H1 (cell line): ENCODE measurements around the gene AMN1. TPM values are rescaled to one million over a fixed set of nuclear protein-coding genes. Genes with fewer than 3 reads are reported as not detected.

Source experiments
- CTCF ChIA-PET: fragments of 300-600 bp; sonication (Branson Sonifier 250); formaldehyde crosslinking; loops from one replicate; lab custom pipeline; 2021; ENCODE audit not compliant: partially characterized antibody; lab: Charles Lee
- POLR2A ChIA-PET: fragments of 300-600 bp; sonication (Branson Sonifier 250); formaldehyde crosslinking; loops from one replicate; lab custom pipeline; 2021; ENCODE audit warnings: inconsistent platforms; ENCODE audit not compliant: partially characterized antibody; lab: Charles Lee
- DNase-seq, 2 experiments: peaks; one replicate each; pipeline versions ENCODE4 v3.0.0 to v3.0.0-alpha.2; 2010 to 2022; ENCODE audit warnings: low spot score in 2 of 2, low read depth in 1 of 2, mixed read lengths in 1 of 2
- FAIRE-seq: peaks from 2 replicates; lab custom pipeline; 2011; peaks lifted over from hg19 to GRCh38; lab: Jason Lieb, UNC
- H2AFZ ChIP-seq: 2 replicates; pipeline ENCODE4 v1.8.1; 2012; ENCODE audit warnings: low read length, inconsistent platforms
- H2AK5ac ChIP-seq: 2 replicates; pipeline ENCODE4 v1.6.1; 2013; ENCODE audit warnings: low read depth, low read length
- H2BK120ac ChIP-seq: replicated peaks from 2 replicates; pipeline ENCODE3; 2013; ENCODE audit warnings: low read depth, low read length, inconsistent platforms
- H2BK12ac ChIP-seq: 2 replicates; pipeline ENCODE4 v1.6.1; 2013; ENCODE audit warnings: low read depth, low read length
- H2BK15ac ChIP-seq: 2 replicates; pipeline ENCODE4 v1.6.1; 2013; ENCODE audit warnings: low read length
- H2BK20ac ChIP-seq: 2 replicates; pipeline ENCODE4 v1.6.1; 2013; ENCODE audit warnings: low read length
- H2BK5ac ChIP-seq: 2 replicates; pipeline ENCODE4 v1.6.1; 2013; ENCODE audit warnings: low read depth, low read length
- H3K14ac ChIP-seq: 2 replicates; pipeline ENCODE4 v1.6.1; 2013; ENCODE audit warnings: inconsistent platforms; ENCODE audit not compliant: insufficient read length
- H3K18ac ChIP-seq: 2 replicates; pipeline ENCODE4 v1.6.1; 2013; ENCODE audit warnings: low read length; ENCODE audit errors: extremely low read depth
- H3K23ac ChIP-seq: 2 replicates; pipeline ENCODE4 v1.6.1; 2013; ENCODE audit warnings: inconsistent platforms; ENCODE audit not compliant: insufficient read length
- H3K23me2 ChIP-seq: 2 replicates; pipeline ENCODE4 v1.6.1; 2013; ENCODE audit warnings: low read depth, low read length
- H3K27ac ChIP-seq: 2 replicates; pipeline ENCODE4 v1.6.1; 2011; ENCODE audit warnings: low read depth, low read length, inconsistent platforms
- H3K27me3 ChIP-seq, 4 experiments: replicated peaks in 1 of 4; 1 replicate in 1 of 4; 2 replicates in 3 of 4; pipeline versions ENCODE4 v1.6.1 to v1.8.1; 2011 to 2013; ENCODE audit warnings: low read length in 3 of 4, mild to moderate bottlenecking in 3 of 4, inconsistent platforms in 2 of 4, mixed read lengths in 2 of 4, moderate library complexity in 1 of 4; ENCODE audit not compliant: control insufficient read depth in 3 of 4, insufficient read depth in 3 of 4; ENCODE audit errors: extremely low read depth in 1 of 4
- H3K36me3 ChIP-seq, 4 experiments: 2 replicates each; pipeline versions ENCODE4 v1.6.1 to v1.8.1; 2011 to 2013; ENCODE audit warnings: mild to moderate bottlenecking in 4 of 4, low read length in 3 of 4, moderate library complexity in 2 of 4, control low read depth in 1 of 4, inconsistent platforms in 1 of 4; ENCODE audit not compliant: insufficient read depth in 4 of 4, control insufficient read depth in 2 of 4
- H3K4ac ChIP-seq: replicated peaks from 2 replicates; pipeline ENCODE3; 2013; ENCODE audit warnings: low read length, low read depth, mixed read lengths, inconsistent platforms; ENCODE audit not compliant: insufficient read length
- H3K4me1 ChIP-seq, 4 experiments: replicated peaks in 1 of 4; 1 replicate in 1 of 4; 2 replicates in 3 of 4; pipeline versions ENCODE4 v1.6.1 to v1.8.1; 2011 to 2013; ENCODE audit warnings: low read length in 3 of 4, inconsistent platforms in 2 of 4, mixed read lengths in 1 of 4; ENCODE audit not compliant: insufficient read depth in 4 of 4, control insufficient read depth in 3 of 4
- H3K4me2 ChIP-seq, 2 experiments: 2 replicates each; pipeline versions ENCODE4 v1.6.1 to v1.8.1; 2011 to 2013; ENCODE audit warnings: low read depth in 2 of 2, low read length in 2 of 2, control low read depth in 1 of 2, inconsistent platforms in 1 of 2, mild to moderate bottlenecking in 1 of 2; ENCODE audit not compliant: insufficient read depth in 1 of 2
- H3K4me3 ChIP-seq, 4 experiments: fragments of 200-600, 300-600 bp in 1 of 4; sonication (generic), shearing (Covaris generic), sonication (Bioruptor Twin) in 1 of 4; 2 replicates each; pipeline versions ENCODE4 v1.5.1 to v1.8.1; 2011 to 2016; ENCODE audit warnings: low read length in 4 of 4, low read depth in 3 of 4, control low read depth in 2 of 4, inconsistent platforms in 2 of 4, mild to moderate bottlenecking in 2 of 4, mixed read lengths in 1 of 4, moderate library complexity in 1 of 4; ENCODE audit not compliant: insufficient read depth in 2 of 4; ENCODE audit errors: extremely low read depth in 1 of 4
- H3K56ac ChIP-seq: replicated peaks from 2 replicates; pipeline ENCODE3; 2013; ENCODE audit warnings: low read depth, mild to moderate bottlenecking, mixed read lengths, low read length, inconsistent platforms; ENCODE audit not compliant: insufficient read length
- H3K79me1 ChIP-seq: 2 replicates; pipeline ENCODE4 v1.6.1; 2013; ENCODE audit warnings: low read depth, low read length, control low read depth
- H3K79me2 ChIP-seq, 2 experiments: 2 replicates each; pipeline versions ENCODE4 v1.6.1 to v1.8.1; 2012 to 2013; ENCODE audit warnings: low read length in 2 of 2, mild to moderate bottlenecking in 2 of 2, inconsistent platforms in 1 of 2; ENCODE audit not compliant: insufficient read depth in 2 of 2, control insufficient read depth in 1 of 2
- H3K9ac ChIP-seq, 4 experiments: replicated peaks in 1 of 4; 1 replicate in 1 of 4; 2 replicates in 3 of 4; pipeline versions ENCODE4 v1.6.1 to v1.8.1; 2011 to 2013; ENCODE audit warnings: low read depth in 3 of 4, low read length in 3 of 4, control low read depth in 2 of 4, mild to moderate bottlenecking in 2 of 4, moderate library complexity in 2 of 4, inconsistent platforms in 1 of 4; ENCODE audit errors: extremely low read depth in 1 of 4
- H3K9me3 ChIP-seq, 2 experiments: 2 replicates each; pipeline versions ENCODE4 v1.6.1 to v1.8.1; 2012 to 2013; ENCODE audit warnings: mild to moderate bottlenecking in 2 of 2, moderate library complexity in 2 of 2, control low read depth in 1 of 2, inconsistent platforms in 1 of 2, low read depth in 1 of 2, low read length in 1 of 2, mixed read lengths in 1 of 2; ENCODE audit not compliant: insufficient read depth in 2 of 2
- H4K20me1 ChIP-seq, 2 experiments: replicated peaks in 1 of 2; 2 replicates each; pipeline versions ENCODE3 to v1.8.1; 2011 to 2013; ENCODE audit warnings: inconsistent platforms in 2 of 2, low read length in 2 of 2, mild to moderate bottlenecking in 1 of 2; ENCODE audit not compliant: insufficient read depth in 2 of 2, control insufficient read depth in 1 of 2
- H4K5ac ChIP-seq: 2 replicates; pipeline ENCODE4 v1.6.1; 2013; ENCODE audit warnings: low read length, low read depth, mixed read lengths, inconsistent platforms; ENCODE audit not compliant: insufficient read length
- H4K8ac ChIP-seq: 2 replicates; pipeline ENCODE4 v1.8.0; 2013; ENCODE audit warnings: mild to moderate bottlenecking, moderate library complexity, low read length, inconsistent platforms; ENCODE audit not compliant: insufficient read depth; ENCODE audit errors: extremely low read depth
- H4K91ac ChIP-seq: replicated peaks from 2 replicates; pipeline ENCODE3; 2013; ENCODE audit warnings: low read length, mixed read lengths, inconsistent platforms; ENCODE audit not compliant: insufficient read length
- CEBPB ChIP-seq: IDR thresholded peaks from 2 replicates; pipeline ENCODE4 v1.6.1; 2012; ENCODE audit warnings: low read depth, low read length
- CHD1 ChIP-seq: IDR thresholded peaks from 2 replicates; pipeline ENCODE4 v1.6.1; 2012; ENCODE audit warnings: low read depth, low read length, improper control_type of control experiment
- CREB1 ChIP-seq: IDR thresholded peaks from 2 replicates; pipeline ENCODE4 v1.6.1; 2012; ENCODE audit warnings: inconsistent platforms
- CTCF ChIP-seq, 3 experiments: IDR thresholded peaks; 1 replicate in 2 of 3; 2 replicates in 1 of 3; pipeline versions ENCODE4 v1.5.1 to v1.6.1; 2011; ENCODE audit warnings: low read length in 3 of 3, mild to moderate bottlenecking in 3 of 3, inconsistent platforms in 2 of 3, low read depth in 1 of 3, moderate library complexity in 1 of 3; ENCODE audit not compliant: insufficient read depth in 1 of 3; ENCODE audit errors: control extremely low read depth in 1 of 3
- JUND ChIP-seq: IDR thresholded peaks from 2 replicates; pipeline ENCODE4 v1.6.1; 2011; ENCODE audit warnings: mild to moderate bottlenecking, improper control_type of control experiment, low read length
- KDM4A ChIP-seq: IDR thresholded peaks from one replicate; pipeline ENCODE4 v1.7.1; 2012; ENCODE audit warnings: low read depth, mild to moderate bottlenecking, moderate library complexity, low read length, inconsistent platforms; ENCODE audit not compliant: severe bottlenecking
- KDM5A ChIP-seq: fragments of 200-600 bp; IDR thresholded peaks from 2 replicates; pipeline ENCODE4 v1.7.1; 2012; ENCODE audit warnings: mild to moderate bottlenecking, low read length, inconsistent platforms, mixed read lengths
- SIRT6 ChIP-seq: IDR thresholded peaks from one replicate; pipeline ENCODE4 v1.7.1; 2012; ENCODE audit warnings: low read length, inconsistent platforms
- SIX5 ChIP-seq: IDR thresholded peaks from 2 replicates; pipeline ENCODE4 v1.6.1; 2011; ENCODE audit warnings: mild to moderate bottlenecking, low read depth, low read length
- SRF ChIP-seq: IDR thresholded peaks from 2 replicates; pipeline ENCODE4 v1.6.1; 2011; ENCODE audit warnings: mild to moderate bottlenecking, low read depth, low read length, moderate library complexity
- TEAD4 ChIP-seq: IDR thresholded peaks from 2 replicates; pipeline ENCODE4 v1.6.1; 2012; ENCODE audit warnings: low read depth, low read length, inconsistent platforms, mixed read lengths
- USF2 ChIP-seq: IDR thresholded peaks from 2 replicates; pipeline ENCODE4 v1.6.1; 2011; ENCODE audit warnings: low read length, improper control_type of control experiment
- WGBS, 2 experiments: shearing (Covaris generic) in 1 of 2; methylation state at CpG; one replicate each; pipeline versions ENCODE4 v1.1.6 to v1.1.7; 2013 to 2015; ENCODE audit warnings: low lambda C conversion rate in 2 of 2, mixed read lengths in 2 of 2, inconsistent platforms in 1 of 2, low coverage in 1 of 2, missing lambda C conversion rate in 1 of 2; ENCODE audit not compliant: insufficient replicate concordance in 2 of 2, insufficient coverage in 1 of 2, insufficient read length in 1 of 2; ENCODE audit errors: extremely low coverage in 1 of 2, missing lambda C conversion rate in 1 of 2; 5-methylcytosine and 5-hydroxymethylcytosine counted together
- polyA plus RNA-seq, 7 experiments: library from polyadenylated mRNA; depleted of rRNA in 3 of 7; stranded (reverse) in 5 of 7; unstranded in 2 of 7; fragments of >200 nt in 5 of 7; fragments of 200-250 nt in 2 of 7; gene quantifications; 1 replicate in 5 of 7; 2 replicates in 1 of 7; 4 replicates in 1 of 7; pipeline versions ENCODE4 v1.2.1 to v1.2.3, GENCODE V29; 2011 to 2013; ENCODE audit warnings: missing spikeins in 2 of 7, mixed read lengths in 2 of 7
- total RNA-seq: library from RNA; stranded (reverse); fragmentation: NEBNext Ultra II Directional; extraction: Animal tissue kit (Norgen Biotek cat#: 25700); gene quantifications from 2 replicates; pipeline ENCODE4 v1.2.1, GENCODE V29; 2021

Gene AMN1
- total and polyA plus RNA-seq, 2 of the 8 experiments (the other 6 are each of a cell fraction or from before 2014, with no cell fraction given) = 7.5 to 13.8 TPM

GRCh38 chr12:31687101-31687527, 41.7 kb downstream of the AMN1 start:
- CTCF ChIA-PET = interaction anchor here (0.6 to 1.2 kb wide), 2 partner anchors 279 to 426 kb away, joined by 3 to 4 read pairs; no protein-coding TSS in a partner anchor
- WGBS, 2 experiments = 85% methylated on average over 3 of the region's 3 CpGs; no CpG with 5 or more reads in 1 of the 2 experiments
- no peaks in the 10 kb centered on the region for H4K20me1 ChIP-seq
- no peak for TF ChIP-seq CTCF (IDR thresholded peaks at IDR 0.05; ENCODE audit: control extremely low read depth in 1 of 3, insufficient read depth in 1 of 3, low read depth in 1 of 3, low read length in 3 of 3)
- no peak for TF ChIP-seq CREB1
- TF ChIP-seq CHD1 = no peak
- no peak for TF ChIP-seq KDM4A
- no peak for TF ChIP-seq CEBPB
- no peak for TF ChIP-seq KDM5A
- no peak for TF ChIP-seq SIRT6
- no peak for TF ChIP-seq SRF
- no peak for TF ChIP-seq USF2
- TF ChIP-seq TEAD4 = no peak
- no peak for TF ChIP-seq JUND
- TF ChIP-seq SIX5 = no peak

More at GRCh38 chr12:31687101-31687527, 41.7 kb downstream of the AMN1 start:
- no peak for FAIRE-seq
- Histone ChIP-seq H2BK120ac (no peak overlapping the region), H3K4ac (no peak overlapping the region), H3K23ac (no peak overlapping the region), H4K5ac (no peak overlapping the region), H3K4me1 (no peaks in the 10 kb centered on the region), H3K23me2 (no peaks in the 10 kb centered on the region), H2BK15ac (no peak overlapping the region), H3K56ac (no peak overlapping the region), H3K4me3 (no peak overlapping the region), H2AFZ (no peak overlapping the region), H3K79me1 (no peaks in the 10 kb centered on the region), H3K9ac (no peak overlapping the region), H3K4me2 (no peak overlapping the region), H3K79me2 (no peaks in the 10 kb centered on the region), H3K27ac (no peak overlapping the region), H3K9me3 (0 out of 4 replicates have a peak, but pooled peaks cover 6 to 10% of the 10 kb centered on the region in 2 experiments), H2AK5ac (no peak overlapping the region), H3K14ac (no peak overlapping the region), H2BK12ac (no peak overlapping the region), H2BK5ac (no peak overlapping the region), H4K91ac (no peak overlapping the region), H3K27me3 (no peaks in the 10 kb centered on the region), H3K18ac (no peak overlapping the region), H3K36me3 (peaks cover 0 to 3% (median 0%) of the 10 kb centered on the region in 4 experiments; a peak in 1 of 8 replicates), H4K8ac (no peak overlapping the region), H2BK20ac (no peak overlapping the region)
- DNase-seq = no peak
- POLR2A ChIA-PET = interaction anchor here (1.4 kb wide), 1 partner anchor 9 kb away, joined by 3 read pairs; no protein-coding TSS in a partner anchor
